DMS153 (cell line): ENCODE measurements around the gene COL17A1.

Source experiments
- DNase-seq: peaks from one replicate; lab custom pipeline; 2025; lab: John Stamatoyannopoulos, UW

Gene COL17A1

DNA sequence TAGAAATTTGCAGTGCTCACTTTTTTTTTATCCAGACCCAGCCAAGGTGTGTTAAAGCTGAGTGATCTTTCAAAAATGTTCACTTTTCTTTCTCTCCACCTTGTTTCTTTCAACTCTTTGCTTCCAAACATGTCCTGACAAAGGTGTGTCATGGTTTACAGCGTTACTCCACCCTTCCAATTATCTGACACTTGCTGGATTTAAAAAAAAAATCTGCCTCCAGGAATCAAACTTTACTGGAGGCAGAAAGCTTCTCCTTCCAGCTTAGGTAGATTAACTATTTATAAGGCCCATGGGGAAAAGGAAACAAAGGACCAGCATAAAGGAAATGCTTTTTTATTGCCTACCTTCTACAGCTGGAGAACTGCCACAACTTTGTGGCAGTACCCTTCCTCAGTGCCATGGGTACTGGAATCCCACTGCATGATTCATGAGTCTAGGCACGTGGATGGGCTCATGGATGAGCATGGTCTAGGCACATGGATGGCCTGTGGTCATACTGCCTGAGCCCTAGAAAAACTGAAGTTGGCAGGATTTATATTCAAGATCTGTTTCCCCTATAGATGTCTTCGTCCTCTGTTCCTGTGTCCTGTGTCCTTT is at the start of gene COL17A1:
Gene COL17A1 (minus strand): TSS at position 80 of the 600 bp plus-strand sequence. CDS start 5,207 bp downstream, outside the sequence.
- DNase-seq, result peak; percentile 13

DNA sequence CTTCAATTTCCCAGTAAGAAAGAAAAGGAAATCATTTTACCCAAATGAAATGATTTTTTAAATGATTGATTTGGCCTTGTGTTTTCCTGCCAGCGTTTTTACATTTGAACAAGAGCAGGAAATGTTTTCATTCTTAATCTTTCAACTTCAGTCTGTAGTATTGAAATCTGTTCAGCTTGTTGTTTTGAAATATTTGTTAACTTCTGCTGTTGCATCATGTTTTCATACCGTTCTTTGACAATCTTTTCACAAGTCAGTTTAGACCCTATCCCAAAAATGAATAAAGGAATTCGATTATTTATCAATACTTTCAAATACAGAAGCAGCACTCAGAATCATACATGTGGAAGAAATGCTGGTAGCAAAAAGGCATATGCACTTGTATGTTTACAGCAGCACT is 44.4 kb upstream of the COL17A1 start:
- no peak for DNase-seq

DNA sequence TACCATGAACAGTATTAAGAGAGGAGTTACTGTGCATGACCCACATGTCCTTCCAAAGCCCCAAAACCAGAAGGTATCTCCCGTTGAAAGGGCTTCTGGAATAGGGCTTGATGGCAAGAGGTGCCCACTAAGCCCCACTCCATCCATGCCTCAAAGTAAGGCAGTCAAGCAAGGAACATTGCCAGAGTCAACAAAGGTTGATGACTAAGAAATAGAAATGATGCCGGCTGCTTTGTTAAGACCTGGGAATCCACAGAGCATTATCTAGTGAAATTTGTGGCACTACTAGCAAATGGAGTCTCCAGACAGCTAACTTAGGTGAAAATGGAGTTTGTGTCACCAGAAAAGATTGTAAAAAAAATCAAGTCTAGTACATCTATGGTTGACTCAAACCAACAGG is 42.5 kb upstream of the COL17A1 start:
- DNase-seq, result no peak

DNA sequence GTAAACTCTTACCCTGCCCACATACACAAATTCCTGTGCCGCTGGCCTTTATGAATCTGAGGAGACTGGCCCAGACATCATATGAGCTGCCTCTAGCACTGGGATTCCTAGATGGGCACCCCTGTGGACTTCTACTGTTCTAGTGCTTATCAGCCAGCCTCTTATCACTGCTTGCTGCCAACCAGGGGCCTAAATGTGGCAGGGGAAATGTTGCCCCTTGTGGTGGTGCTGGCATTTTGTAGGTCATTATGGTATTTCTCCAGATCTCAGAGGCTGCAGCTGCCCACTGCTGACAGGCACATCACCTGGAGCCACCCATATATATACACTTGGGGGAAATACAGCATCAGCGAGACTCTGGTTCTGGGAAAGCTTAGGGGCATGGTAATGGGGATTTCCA is 41.7 kb upstream of the COL17A1 start:
- DNase-seq, result peak; percentile 12

DNA sequence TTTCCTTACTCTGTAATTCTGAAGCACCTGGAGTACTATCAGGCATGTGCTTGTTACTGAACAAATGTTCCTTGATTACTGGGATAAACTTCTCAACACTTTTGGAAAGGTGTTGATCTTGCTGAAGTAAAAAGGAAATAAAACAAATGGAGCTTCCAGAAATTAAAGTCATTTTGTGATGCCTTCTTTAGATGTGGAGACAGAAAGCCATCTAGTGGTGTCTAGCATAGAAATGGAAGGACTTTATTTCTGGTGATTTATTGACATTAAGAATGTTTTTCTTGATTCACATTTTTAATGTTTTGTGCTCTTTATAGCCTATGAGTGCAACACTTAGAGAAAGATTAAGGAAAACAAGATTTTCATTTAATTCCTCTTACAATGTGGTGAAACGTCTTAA is 37.7 kb upstream of the COL17A1 start:
- DNase-seq, result no peak

DNA sequence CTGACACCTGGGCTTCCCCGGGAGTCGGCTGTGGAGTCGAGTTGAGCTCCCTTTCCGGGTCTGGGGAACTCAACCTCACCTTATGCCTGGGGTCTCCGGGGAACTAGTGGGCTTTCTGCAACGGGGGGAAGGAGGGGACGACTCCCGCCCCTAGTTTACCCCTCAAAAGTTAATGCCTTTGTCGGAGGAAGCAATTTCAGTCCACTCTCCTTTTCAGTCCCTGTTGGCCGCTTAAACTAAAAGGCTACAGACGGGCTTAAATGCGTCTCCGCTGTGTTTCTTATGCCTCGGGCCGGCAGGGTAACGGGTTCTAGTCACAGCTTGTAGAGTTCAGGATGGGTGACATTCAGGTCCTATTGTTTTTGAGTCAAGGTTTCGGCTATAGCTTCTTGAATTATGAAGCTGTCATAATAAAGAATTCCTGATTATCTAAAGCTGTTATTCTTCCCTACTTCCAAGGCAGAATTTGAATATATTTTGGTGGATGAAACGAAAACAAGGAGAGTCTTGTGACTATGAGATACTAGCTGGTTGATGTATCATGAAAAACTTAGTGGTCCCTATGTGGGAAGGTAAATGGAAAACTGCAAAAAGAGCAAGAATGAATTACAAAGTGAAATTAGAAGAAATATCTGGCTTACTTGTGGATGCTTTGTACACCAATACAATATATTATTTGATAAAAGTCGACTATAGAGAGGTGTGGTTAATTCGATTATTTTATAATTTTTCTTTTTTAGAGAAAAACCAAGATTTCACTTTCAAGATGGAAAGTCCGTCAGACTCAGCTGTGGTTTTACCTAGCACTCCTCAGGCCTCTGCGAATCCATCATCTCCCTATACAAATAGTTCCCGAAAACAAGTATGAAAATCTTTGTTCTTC is 36.8 kb upstream of the COL17A1 start:
- DNase-seq, result no peak

DNA sequence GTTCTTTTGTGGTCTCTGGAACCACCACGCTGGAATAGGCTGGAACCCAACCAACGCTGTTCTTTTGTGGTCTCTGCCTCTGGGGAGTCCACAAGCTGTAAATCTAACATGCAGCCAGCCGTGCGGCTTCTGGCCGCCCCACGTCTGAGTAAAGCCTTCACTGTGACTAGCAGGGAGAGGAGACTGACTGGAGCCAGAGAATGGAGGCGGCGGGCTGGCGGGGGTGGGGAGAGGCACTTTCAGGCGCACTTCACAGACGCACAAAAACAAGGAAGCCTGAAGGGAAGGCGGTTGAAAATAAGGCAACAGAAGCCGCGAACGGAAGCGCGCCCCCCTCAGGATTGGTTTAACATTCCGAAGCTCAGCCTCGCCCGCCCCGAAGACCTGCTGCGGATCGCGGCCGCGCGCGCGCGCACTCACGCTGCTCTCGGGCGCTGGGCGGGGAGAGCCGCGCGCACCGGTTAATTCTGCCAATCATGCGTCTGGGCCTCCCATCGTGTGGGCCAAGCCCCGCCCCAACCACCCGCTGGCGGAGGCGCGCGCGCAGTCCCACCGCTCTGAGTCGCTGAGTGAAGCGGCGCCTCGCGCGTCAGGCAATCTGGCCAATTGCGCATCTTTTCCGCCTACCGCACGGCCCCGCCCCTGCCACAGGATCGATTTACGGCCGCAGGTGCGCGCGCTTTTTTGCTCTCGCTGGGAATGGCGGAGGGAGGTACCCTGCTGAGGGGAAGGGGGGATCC is 36.0 kb upstream of the COL17A1 start, which contains the start of gene SFR1:
Gene SFR1 (plus strand): TSS at position 687 of the 740 bp plus-strand sequence. CDS start 13 bp downstream, at position 700.
- peak; percentile 98 for DNase-seq

DNA sequence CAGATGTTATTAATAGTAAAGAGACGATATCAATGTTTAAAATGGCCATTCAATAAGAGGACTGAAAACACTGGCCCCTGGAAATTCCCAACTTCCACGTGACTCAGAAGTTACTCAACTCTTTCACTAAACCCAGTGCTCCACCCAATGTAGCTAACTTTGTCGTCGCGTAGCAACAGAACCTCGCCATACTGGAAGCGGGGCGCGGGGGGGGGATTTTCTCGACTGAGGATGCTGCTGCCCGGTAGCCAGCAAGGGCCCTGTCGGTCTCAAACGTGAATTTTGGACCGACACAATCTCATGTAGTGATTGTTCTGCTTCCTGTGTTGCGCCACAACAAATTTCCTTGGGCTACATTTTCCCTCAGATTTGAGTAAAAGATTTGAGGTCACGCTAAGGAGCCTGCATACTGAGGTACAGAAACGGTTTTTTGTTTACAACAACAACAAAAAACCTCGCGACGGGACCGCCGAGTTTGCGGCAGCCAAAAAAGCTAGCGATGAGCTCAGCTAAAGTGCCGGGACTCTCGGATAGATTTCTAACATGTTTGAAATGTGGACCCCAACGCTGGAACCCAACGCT is 35.3 kb upstream of the COL17A1 start:
- peak; percentile 54 for DNase-seq

DNA sequence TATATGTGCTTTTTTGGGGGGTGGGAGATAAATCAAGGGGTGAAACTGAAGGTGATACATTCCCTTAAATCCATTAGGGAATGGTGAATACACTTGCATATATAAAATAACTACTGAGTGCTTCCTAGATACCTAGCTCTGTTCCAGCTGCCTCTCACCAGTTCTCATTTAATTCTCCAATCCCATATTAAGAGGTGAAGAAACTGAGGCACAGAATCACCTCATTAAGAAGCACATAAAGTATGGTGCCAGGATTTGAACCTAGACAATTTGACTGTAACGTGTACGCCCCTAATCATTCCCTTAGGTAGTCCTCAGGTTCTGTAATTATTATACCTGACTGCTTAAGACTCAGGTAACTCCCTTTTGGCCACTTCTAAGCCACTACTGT is 34.8 kb upstream of the COL17A1 start:
- DNase-seq, result no peak

DNA sequence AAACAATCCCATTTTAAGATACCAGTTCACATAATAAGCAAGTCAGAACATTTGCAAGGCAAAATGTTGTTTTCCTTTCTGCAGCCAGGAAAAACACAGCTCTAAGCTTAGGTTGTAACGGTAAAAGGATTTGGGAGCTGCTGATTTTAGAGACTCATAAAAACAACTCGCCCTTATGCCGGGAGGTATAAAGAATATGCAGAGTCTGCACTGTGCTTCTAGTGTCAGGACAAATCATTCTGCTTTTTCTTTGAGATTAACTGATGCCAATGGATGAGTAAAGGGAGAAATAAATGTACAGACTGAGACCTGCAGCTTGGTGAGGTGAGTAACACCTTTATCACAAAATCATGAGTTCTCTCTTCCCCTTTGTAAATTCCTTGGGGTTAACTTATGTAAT is 34.3 kb upstream of the COL17A1 start:
- DNase-seq, result no peak

DNA sequence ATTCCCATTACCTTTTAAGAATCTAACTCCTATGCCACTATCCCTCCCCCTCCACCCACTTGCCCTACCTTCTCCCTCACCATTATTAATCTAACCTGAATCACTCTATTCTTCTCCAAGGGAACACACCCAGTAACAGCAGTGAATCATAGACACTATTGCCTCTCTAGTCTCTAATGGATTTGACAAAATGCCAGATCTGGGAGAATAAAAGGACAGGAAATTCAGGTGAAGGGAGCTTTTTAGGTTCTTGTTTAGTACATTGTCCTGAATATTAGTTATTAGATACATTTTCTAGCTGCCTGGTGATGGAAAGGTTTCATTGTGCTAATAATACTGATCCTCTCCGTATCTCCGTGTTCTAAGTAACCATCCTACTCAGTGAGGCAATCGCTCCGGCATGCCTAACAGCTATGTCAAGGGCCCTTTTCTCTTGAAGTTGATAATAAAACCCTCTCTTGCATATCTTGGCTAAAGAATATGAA is 32.2 kb upstream of the COL17A1 start:
- DNase-seq, result peak; percentile 88

DNA sequence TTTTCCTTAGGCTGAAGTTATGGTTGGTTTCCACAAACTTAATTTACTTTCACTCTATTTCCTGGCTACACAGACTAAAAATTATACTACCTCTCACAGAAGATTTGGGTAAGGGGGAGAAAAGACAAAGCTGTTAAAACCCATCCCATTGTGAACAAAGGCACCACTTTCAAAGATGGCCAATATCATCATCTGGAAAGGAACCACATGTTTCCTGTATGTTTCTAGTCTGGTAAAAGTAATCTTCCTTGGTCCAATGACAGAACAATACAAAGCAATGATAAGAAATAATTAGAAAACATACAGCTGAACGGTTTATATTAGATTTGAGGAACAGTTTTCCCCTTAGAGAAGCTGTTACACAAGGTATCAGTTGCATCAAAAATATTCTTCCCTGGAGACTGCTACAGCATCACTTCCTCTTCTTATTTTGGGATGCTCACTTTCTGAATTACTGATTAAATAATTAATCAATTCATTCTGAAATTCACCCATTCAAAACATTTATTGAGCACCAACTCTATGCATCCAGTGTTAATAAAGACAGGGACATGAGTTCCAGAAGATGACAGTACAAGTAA is 27.8 kb upstream of the COL17A1 start:
- no peak for DNase-seq

DNA sequence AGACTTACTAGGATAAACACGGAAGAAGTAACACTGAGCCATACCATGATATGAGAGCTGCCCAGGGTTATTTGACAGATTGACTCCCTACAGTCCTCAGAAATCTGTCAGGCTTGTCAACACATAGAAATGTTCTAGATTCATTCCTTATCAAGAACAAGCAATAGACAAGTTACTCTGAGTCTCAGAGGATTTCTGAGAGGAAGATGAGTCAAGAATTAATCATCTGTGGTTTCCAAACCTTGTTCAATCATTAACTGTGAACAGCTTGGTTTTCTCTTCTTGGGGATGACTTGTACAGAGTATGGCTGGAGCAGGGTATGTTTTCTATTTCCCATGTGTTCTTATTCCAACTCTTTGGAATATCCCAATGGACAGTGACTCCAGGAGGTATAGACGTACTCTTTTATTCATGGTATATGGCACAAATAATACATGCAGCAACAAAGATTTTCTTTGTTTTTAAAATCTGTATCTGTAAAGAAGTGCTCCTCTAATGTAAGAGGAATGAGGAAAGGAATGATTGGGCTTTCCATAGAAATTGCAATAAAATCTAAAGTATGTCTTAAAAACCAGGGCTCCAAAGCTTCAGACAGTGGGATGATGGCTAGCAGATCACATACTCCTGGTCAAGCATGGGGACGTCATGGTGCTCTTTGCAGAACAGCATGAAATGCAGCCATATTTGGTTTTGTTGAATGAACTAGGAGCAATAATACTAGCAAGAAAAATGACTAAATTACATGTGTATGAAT is 24.4 kb upstream of the COL17A1 start:
- DNase-seq, result no peak

DNA sequence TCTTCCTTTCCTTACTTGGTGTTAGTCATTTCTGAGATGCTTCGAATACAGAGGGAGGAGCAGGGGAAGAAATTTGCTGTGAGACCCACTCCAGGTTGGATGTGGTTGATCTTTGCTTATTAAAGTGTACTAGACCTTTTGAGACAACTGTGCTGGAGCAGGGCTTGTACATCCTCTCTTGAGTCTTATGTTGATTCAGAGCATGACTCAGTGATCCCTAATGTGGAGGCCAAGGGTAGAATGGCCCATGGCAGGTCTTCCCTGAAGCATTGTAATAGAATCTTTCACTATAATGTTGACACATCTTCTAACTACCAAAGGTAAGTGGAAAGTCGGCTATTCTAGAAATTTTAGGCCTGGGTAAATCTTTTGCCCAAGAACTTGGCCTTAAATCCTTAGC is 19.2 kb upstream of the COL17A1 start:
- DNase-seq, result no peak

DNA sequence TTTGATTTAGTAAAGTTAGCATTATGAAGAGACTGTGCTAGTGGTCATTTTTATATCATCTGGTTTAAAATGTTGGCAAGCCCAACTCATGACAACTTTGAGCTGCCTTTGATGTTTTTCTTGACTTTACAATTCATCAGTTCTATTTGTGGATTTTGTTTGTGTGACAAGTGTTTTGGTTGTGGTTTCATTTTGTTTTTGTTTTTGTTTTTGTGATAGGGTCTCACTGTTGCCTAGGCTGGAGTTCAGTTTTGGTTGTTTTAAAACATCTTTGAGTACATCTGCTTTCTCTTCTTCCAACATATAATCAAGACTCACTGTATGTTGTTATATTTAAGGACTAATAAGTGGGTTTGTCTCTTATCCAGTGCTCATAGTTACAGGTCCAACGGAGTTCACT is 18.7 kb upstream of the COL17A1 start:
- no peak for DNase-seq

DNA sequence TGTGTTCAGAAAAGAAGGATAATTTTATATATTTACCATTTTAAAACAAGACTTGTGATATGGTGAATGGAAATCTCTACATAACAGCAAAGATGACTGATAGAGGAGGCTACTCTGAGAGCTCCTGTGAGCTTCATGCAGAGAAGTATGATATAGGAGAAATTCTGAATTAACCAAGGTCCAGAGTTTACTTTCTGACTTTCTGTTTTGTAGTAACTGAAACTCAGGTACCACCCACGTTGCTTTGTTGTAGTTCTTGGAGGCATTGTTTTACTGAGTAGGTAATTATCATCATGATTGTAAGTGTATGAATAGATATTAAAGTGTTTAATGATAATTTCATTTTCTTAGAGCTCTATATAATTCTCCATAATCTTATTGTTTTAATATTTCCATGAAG is 18.3 kb upstream of the COL17A1 start:
- no peak for DNase-seq

DNA sequence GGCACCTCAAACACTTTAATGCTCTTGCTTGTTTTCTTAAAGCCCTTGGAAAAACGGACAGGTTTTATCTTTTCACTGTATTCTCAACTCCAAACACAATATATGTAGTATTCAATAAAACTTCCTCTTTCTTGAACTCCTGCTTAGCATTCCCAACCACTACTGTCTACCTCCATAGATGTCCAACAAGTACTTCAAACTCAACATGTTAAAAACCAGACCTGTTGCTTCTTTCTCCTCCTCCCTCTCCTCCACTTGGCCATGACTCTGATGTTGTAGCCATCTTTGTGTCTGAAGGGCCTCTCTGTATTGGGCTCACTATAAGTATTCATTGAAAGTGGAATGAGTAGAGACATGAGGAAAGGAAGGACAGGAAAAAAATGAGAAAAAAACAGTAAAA is 16.2 kb upstream of the COL17A1 start:
- no peak for DNase-seq

DNA sequence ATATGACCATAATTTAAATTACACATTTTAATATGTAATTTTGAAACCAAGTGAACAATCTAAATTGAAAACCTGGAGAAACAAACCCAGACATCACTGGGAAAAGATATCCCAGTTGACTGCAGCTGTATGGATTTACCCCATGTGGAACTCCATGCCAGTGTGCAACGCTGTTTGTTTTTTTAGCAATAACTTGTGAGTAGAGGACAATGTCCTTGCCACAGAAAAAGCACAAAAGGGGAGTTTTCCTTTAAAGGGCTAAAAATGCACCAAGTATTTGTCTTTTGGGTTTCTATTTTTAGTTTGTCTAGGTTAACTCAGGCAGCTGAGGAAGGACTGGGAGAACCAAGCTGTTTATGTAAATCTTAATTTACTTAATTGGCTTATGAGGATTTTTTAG is 15.1 kb upstream of the COL17A1 start:
- no peak for DNase-seq

DNA sequence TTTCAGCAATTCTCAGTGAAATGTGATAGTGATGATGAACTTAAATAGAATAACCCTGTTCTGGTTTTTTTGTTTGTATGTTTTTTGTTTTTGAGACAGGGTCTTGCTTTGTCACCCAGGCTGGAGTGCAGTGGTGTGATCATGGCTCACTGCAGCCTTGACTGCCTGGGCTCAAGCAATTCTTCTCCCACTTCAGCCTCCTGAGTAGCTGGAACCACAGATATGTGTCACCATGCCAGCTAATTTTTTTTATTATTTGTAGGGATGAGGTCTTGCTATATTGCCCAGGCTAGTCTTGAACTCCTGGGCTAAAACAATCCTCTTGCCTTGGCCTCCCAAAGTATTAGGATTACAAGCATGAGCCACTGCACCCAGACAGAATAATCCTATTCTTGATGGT is 14.3 kb upstream of the COL17A1 start:
- DNase-seq, result no peak

DNA sequence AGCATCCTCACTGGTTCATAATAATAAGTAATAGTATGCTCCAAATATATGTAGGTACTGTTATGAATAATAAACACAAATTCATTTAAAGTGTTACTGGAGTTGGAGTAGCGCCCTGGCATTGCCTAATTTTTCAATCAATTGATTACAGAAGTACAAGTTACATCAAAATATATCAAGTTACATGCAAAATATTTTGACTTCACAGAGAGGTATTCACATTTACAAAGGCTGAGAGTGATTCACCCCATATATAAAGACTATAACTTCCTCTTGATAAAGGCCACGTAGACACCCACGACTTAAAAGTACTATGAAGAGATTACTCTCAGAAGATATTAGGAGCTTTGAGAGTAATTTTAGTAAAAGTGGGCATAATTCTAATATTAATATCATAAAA is 13.6 kb upstream of the COL17A1 start:
- DNase-seq, result no peak

DNA sequence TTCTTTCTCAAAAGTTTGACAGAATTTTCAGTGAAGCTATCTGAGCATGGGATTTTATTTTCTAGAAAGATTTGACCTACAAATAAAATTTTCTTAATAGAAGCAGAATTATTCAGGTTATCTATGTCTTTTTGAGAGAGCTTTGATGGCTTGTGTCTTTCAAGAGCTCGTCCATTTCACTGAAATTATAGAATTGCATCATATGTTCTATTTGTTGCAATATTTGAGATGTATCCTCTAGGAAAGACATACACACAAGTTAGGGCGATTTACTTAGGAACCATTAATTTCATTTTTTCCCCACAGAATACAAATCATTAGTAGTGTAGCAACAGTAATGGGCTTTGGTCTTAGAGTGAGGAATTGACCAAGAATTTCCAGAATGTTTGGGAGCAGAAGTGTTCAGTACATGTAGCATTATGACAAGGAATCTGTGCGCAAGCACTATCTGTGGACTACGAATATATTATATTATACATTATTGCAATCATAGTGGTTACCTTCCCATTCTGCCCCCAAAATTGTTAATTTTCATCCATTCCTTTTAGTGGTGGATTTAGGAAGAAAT is 12.8 kb upstream of the COL17A1 start:
- no peak for DNase-seq
